ENCODE measurements around the gene RINL.
"Not testable (repeated sequence)": the region's sequence is repeated elsewhere in the genome, so short reads cannot be mapped to it uniquely, and the experiment has no call there.

RINL gene

DNA sequence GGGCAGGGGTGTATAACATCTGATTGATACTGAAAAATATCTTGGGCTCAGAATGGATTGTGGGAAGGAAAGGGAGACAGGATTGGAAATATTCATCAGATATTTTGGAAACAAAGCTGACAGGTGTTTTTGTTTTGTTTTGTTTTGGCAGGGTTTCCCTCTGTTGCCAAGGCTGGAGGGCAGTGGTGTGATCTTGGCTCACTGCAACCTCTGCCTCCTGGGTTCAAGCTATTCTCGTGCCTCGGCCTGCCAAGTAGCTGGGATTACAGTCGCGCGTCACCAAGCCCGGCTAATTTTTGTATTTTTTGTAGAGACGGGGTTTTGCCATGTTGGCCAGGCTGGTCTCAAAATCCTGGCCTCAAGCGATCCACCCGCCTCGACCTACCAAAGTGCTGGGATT lies 4.7 kb downstream of the RINL start:
- not testable (repeated sequence) for DNase-seq

DNA sequence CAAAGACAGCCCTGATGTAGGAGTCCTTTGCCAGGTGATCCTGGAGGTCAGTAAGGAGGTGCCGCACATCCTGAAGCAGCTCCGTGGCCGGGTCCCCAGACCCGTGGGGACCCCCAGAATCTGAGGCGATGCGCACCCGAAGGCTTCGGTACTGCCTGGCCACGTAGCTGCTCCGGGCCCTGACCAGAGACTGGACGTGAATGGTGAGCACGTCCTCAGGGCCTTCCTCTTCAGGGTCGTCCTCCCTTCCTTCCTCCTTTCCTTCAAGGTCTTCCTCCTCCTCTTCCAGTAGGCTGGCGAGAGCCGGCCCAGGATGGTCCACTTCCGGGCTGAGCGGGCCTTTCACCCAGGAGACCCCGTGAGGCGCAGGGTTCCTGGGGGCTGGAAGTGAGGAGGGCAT lies 7.5 kb downstream of the RINL start:
- DNase-seq = no peak

DNA sequence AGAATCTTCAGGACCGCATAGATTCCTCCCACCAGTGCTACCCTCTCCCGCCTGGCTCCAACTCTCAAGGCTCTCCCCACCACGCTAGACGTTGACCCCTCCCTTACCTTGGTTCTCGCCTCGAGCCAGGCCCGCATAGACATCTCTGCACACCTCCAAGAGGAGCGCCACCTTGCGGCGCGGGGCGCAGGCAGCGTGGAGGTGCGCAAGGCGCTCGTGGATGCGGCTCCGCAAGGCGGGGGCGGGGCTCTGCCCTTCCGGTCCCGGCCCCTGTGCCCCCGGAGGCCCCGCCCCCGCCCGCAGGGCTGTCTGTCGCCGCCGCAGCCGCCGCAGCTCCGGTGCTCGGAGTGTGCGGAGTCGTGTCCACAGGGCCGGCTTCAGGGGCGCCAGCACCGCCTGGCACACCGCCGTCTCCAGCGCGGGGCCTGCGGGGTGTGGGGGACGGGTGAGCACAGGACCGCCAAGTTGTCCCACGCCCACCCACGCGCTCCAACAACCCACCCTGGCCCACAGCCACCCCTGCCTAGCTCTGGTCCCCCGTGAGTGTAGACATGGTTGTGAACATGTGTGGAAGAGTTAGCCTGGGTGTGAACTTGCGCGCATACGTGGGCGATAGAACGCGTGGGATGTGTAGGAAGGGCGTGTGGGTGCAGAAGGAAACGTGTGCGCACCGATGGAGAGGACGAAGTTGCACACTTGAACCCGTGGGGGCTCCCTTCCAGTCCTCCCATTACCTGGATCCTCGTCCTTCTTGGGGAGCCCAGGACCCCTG lies 8.1 kb downstream of the RINL start:
- DNase-seq = peak; percentile 91

DNA sequence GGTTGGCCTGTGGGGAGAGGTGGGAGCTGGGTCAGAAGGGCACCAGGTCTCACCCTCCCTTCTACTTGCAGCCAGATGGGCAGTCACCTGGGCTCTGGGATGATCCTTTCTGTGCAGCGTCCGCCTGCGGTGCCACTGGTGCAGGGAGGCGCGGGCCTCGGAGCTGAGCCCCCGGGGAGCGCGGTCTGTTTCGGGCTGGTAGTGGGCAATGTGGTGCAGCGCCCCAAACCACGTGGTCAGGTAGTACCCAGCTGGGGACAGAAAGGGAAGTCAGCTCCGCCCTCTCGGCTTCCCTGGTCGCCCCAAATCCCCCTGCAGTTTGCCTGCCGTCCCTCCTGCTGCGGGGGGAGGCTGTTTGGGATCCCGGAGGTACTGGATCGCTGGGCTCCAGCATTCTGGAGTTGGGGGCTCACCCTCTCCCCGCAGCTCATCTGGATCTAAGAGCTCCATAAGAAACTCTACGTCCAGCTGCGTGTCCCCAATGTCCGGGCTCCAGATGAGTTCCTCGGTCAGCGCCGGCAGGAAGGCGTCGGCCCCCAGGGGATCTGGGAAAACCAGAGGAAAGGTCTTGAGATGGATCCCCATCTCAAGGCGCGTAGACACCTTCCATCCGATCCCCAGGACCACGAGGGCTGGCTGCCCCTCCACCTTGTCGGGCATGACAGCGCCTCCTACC lies 8.8 kb downstream of the RINL start:
- DNase-seq = no peak

DNA sequence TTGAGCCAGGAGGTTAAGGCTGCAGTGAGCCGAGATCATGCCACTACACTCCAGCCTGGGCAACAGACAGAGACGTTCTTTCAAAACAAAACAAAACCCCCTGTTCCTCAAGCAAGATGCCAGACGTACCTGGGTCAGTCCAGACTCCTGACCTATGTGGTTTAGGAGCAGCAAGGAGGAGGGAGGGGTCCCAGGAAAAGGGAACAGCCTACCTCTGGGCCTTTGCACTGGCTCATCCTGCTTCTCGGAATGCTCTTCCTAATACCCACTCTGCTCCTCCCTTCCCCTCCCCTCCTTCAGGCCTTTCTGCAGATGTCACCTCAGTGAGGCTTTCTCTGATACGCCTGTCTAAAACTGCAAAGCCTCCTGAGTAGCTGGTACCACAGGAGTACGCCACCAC lies 9.5 kb downstream of the RINL start:
- no peak for DNase-seq

DNA sequence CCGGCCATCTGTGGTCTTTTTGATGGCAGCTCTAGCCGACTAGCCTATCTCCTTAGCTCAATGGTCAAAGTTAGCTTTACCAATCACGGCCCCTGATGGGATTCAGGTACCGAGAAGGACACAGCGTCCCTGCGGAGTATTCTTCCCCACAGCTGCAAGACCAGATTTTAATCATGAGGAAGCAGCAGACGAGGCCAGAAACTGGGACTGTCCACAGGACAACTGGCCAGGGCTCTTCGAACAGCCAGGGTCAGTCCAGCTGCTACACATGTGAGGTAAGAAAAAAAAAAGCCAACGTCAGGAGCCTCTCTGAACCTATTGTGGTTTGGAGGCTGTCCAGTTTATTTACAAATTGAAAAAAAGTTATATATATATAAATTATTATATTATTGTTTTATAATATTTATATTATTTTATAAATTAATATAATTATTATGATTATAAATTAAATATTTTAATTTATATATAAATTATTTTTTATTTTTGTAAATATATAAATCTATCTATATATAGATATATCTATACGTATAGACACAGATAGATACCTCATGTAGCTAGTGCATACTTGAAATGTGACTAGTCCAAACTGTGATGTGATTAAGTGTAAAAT lies 10.8 kb downstream of the RINL start:
- DNase-seq = no peak

DNA sequence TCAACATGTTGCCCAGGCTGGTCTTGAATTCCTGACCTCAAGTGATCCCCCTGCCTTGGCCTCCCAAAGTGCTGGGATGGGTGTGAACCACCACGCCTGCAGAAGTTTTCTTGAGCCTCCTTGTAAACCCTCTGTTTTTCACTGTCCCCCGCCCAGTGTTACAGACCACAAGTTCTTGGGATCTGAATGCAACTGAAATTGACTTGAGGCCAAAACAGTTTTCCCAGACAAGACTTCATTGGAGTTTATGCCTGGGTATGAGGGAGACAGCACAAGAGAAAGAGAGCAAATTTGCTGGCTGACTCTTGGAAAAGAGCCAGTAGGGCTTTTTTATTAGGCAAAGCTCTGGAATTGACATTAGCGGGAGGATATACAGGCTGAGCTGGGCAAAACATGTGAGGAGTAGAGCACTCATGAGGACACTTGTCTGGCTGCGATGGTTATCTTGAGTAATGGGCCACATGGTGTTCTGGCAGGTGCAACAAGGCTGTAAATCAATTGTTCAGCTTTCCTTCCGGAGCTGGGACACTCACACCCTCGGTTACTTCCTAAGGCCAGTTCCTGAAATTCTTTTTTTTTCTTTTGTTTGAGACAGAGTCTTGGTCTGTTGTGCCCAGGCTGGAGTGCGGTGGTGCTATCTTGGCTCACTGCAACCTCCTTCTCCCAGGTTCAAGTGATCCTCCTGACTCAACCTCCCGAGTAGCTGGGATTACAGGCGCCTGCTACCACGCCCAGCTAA lies 15.6 kb downstream of the RINL start:
- DNase-seq = peak; percentile 92

DNA sequence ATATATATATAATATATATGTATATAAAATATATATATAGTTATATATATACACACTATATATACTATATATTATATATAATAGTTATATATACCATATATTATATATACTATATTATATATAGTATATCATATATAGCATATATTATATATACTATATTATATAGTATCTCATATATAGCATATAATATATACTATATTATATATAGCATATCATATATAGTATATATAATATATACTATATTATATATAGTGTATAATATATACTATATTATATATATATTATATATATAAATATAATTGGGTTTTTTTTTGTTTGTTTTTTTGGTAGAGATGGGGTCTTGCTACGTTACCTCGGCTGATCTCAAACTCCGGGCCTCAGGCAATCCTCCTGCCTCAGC lies 16.7 kb downstream of the RINL start:
- DNase-seq = no peak

DNA sequence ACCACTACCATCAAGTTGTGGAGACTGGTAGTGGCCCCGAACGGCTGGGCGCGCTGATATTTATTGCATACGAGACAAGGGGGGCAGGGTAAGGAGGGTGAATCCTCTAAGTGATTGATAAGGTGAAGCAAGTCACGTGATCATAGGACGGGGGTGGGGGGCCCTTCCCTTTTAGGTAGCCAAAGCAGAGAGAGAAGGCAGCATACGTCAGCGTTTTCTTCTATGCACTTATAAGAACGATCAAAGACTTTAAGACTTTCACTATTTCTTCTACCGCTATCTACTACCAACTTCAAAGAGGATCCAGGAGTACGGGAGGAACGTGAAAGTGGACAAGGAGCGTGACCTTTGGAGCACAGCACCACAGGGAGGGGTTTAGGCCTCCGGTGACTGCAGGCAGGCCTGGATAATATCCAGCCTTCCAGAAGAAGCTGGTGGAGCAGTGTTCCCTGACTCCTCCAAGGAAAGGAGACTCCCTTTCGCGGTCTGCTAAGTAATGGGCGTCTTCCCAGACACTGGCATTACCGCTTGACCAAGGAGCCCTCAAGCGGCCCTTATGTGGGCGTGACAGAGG lies 18.4 kb downstream of the RINL start:
- not testable (repeated sequence) for DNase-seq

DNA sequence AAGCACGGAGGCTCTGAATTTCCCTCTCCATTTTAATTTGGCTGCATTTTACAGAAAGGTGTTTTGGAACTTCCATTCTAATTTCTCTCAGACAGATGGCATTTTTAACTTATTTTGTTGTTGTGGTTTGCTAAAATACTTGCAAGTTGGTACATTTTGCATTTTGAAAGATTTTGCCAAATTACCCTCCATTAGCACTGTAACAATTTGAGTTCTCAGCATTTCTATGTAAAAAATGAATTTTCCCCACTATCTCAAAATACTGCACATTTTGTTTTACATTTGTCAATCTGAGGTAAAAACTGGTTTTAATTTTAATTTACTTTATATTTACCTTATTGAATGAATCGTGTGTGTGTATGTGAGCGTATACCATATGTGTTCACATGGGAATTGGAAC lies 21.3 kb downstream of the RINL start:
- DNase-seq = no peak

DNA sequence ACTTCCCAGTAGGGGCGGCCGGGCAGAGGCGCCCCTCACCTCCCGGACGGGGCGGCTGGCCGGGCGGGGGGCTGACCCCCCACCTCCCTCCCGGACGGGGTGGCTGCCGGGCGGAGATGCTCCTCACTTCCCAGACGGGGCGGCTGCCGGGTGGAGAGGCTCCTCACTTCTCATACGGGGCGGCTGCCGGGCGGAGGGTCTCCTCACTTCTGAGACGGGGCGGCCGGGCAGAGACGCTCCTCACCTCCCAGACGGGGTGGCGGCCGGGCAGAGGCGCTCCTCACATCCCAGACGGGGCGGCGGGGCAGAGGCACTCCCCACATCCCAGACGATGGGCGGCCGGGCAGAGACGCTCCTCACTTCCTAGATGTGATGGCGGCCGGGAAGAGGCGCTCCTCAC lies 22.3 kb downstream of the RINL start:
- not testable (repeated sequence) for DNase-seq

DNA sequence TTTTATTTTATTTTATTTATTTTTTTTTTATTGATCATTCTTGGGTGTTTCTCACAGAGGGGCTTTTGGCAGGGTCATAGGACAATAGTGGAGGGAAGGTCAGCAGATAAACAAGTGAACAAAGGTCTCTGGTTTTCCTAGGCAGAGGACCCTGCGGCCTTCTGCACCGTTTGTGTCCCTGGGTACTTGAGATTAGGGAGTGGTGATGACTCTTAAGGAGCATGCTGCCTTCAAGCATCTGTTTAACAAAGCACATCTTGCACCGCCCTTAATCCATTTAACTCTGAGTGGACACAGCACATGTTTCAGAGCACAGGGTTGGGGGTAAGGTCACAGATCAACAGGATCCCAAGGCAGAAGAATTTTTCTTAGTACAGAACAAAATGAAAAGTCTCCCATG lies 23.1 kb downstream of the RINL start:
- not testable (repeated sequence) for DNase-seq

DNA sequence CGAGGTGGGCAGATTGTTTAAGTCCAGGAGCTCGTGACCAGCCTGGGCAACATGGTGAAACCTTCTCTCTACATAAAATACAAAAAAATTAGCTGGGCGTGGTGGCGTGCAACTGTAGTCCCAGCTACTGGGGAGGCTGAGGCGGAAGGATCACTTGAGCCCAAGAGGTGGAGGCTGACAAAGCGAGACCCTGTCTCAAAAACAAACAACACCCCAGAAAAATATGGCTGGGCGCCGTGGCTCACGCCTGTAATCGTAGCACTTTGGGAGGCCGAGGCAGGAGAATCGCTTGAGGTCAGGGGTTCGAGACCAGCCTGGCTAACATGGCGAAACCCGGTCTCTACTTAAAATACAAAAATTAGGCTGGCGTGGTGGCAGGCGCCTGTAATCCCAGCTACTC lies 24.9 kb downstream of the RINL start:
- DNase-seq = no peak

DNA sequence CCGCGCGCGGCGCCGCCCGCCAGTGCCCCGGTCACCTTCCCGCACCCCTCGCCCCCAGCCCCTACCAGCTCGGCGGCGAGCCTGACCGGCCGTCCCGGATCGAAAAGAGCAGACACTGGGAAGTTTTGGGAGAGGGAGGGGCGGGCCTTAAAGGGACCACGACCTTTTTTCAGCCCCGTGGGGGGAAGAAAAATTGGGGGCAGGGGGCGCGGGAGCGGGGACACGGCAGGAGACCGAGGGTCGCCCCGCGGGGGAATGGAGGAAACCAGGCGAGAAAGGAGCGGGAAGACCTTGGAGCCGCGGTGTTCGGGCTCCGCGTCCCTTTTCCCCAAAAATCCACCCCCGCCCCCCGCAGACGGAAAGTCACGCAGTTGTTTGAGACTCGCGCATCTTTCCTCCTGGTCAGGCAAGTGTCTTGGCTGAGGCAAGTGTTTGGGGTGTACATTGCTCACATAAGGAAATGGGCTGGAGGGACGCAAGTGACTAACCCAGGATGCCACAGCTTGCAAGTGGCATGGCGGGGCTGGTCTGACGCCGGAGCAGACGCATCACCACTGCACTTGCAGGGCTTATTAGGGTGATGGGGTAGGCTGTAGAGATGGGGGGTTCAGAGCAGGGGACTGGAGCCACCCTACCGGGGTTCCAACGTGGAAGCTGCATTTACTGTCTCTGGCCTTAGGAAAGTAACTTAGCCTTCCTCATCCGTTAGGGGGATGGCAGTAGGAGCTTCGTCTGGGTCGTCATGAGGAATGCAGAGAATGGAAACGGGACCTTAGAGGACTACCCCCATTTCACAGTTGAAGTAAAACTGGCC lies 25.6 kb downstream of the RINL start:
- DNase-seq = no peak

DNA sequence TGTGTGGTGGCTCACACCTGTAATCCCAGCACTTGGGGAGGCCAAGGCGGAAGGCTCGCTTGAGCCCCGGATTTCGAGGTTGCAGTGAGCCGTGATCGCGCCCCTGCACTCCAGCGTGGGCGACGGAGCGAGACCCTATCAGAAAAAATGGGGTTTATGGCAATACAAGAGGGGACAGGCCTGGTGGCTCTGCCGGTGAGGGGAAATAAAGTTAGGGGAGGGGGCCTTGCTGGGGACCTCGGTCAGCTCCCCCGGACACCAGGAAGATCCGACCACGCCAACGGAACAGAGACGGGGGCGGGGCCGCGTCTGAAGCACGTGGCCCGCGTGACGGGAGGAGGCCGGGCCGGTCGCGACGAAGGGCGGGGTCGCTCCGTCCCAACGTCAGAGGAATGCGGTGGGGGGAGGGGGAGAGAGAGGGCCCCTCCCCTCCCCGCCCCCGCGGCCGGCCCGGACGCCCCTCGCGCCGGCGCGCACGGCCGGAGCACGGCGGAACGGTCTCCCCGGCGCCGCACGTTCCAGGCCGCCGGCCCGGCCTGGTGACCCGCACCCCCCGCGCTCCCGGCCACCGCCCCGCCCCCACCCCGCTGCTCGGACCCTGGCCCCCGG lies 26.3 kb downstream of the RINL start:
- DNase-seq = peak; percentile 88

DNA sequence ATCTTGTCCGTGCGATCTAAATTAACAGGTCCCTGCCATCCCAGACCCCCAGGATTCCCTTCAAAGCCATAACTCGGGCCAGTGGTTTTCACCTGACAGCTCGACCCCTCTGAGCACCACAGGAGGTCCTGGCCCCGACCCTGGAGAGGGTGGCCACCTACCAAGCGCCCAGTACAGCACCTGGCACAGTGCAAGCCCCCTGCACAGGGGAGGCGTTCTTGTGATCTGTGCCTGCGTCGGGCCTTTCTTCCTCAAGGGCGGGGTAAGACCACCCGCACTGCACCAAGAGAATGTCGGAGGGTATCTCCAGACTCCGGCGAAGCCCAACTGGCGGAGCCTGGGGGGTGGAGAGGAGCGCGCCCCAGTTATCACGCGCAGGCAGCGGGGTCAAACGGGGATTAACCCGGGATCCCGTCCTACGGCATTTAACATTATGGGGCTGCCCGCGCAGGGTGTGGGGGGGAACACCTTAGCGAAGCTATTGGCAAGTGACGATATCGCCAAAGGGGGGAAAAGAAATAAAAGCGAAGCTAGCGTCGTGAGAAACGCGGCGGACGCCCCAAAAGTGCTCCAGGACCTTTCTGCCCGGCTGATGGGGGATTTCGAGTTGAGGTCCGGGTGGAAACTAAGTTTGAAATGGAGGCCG lies 27.0 kb downstream of the RINL start:
- DNase-seq = no peak

DNA sequence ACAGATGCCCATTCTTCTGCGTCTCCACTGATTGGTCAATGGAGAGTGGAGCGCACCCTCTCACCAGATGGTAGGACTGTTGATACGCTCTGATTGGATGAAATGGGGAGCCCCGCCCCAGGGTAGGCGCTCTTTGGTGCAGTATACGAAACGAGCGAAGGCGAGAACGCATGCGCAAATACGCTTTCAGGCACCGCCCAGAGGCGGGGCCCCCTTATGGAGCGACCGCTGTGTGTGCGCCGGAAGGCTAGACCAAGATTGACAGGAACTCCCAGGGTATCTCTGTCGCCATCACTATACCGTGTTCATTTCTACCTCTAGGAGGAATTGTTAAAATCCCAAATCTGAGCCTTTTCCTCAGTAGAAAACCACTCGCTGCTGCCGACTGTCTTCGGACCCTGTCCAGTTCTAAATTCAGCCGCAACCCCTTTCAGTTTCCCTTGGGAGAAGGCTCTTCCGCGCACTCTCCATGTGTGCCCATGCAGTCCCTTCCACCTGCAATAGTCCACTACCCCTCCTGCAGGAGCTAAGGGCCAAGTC lies 27.6 kb downstream of the RINL start:
- peak; percentile 69 for DNase-seq

DNA sequence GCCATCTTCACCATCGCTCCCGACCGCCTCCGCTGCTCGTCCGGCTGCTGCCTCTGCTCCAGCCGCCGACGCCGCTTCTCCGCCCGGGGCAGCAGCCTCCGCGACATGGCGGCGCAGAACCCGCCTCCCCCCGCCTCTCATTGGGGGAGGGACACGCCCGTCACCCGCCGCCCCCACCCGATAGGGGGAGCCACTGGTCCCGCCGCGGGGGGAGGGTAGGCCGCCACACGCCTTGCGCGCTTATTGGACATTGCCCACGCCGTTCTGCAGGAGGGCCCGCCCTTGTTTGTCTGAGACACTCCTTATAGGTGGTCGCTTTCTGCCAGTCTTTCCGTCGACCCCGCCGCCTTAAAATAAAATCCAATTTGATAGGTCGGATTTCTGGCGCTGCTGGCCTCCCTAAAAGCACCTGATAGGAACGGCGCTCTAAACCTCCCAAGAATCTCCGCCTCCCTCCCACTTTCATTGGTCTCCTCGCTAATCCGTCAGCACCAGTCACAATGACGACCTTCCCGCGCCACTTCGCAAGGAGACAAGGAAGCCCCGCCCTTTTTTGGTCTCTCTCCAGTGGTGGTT lies 28.1 kb downstream of the RINL start, which contains the start of gene HNRNPL:
Gene HNRNPL (minus strand): TSS at position 127 of the 576 bp plus-strand sequence. CDS start 20 bp downstream, at position 107.
- peak; percentile 100 for DNase-seq

DNA sequence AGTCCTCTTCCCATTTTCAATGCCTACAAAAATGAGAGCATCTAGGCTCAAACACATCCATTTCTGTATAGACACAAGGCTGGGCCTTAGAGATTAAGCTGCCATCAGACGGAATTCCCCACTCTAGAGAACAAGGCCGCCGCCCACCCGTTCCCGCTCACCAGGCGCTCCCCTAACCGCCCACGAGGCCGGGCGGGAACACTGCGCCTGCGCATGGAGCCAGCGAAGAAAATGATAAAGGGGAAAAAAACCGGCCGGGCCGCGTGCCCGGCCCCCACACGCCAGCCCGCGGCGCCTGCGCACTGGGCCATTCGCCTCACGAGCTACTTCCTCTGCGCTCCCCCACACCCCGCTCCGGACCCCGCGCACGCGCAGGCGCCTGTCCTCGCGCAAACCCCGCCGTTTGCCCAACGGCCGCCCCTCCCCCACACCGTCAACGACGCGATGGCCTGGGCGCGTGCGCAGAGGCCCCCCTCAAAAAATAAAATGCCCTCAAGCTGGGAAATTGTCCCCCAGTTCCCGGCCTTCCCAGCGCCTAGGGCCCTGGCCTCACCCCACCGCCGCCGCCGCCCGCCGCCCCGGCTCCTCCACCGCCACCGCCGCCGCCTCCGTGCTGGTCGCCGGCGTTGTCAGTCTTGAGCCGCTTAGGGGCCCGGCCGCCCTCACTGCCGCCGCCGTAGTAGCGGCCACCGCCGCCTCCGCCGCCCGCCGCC lies 28.8 kb downstream of the RINL start:
- peak; percentile 95 for DNase-seq
